ENCODE measurements around the gene NHLRC3.

GRCh38 chr13:39073983-39074382 is 35.7 kb downstream of the NHLRC3 start:
- no peak for TF ChIP-seq CTCF (IDR thresholded peaks at IDR 0.05; ENCODE audit: borderline replicate concordance, extremely low read depth, low read length, poor library complexity, severe bottlenecking)
- no peak for TF ChIP-seq EZH2 (IDR thresholded peaks at IDR 0.05; ENCODE audit: borderline replicate concordance, low read depth, low read length, severe bottlenecking)
